Dendritic cell treated with granulocyte-macrophage colony-stimulating factor and Interleukin-4, amounts not matched to agents 40 ng/mL and 50 ng/mL, for 4 days (primary cell): Measurements from ENCODE around the gene WWOX.
A peak's percentile ranks its signal among the peaks of the same experiment; 100 is the strongest.
"Not testable (repeated sequence)": the region's sequence is repeated elsewhere in the genome, so short reads cannot be mapped to it uniquely, and the experiment has no call there.

ENCODE experiments used
- H3K27ac Mint-ChIP-seq: one replicate; pipeline ENCODE4 v1.8.0; 2022; ENCODE audit warnings: mild to moderate bottlenecking, mixed read lengths
- H3K27me3 Mint-ChIP-seq: one replicate; pipeline ENCODE4 v1.8.0; 2022; ENCODE audit warnings: mild to moderate bottlenecking, mixed read lengths
- H3K36me3 Mint-ChIP-seq: one replicate; pipeline ENCODE4 v1.8.0; 2022; ENCODE audit warnings: low read depth, mixed read lengths
- H3K4me1 Mint-ChIP-seq: one replicate; pipeline ENCODE4 v1.8.0; 2022; ENCODE audit warnings: low read depth, mixed read lengths
- H3K4me3 Mint-ChIP-seq: one replicate; pipeline ENCODE4 v1.8.0; 2022; ENCODE audit warnings: mild to moderate bottlenecking, moderate library complexity, mixed read lengths
- H3K9me3 Mint-ChIP-seq: one replicate; pipeline ENCODE4 v1.8.0; 2022; ENCODE audit warnings: mixed read lengths
- intact Hi-C: fragments of 100-400 bp; cut with micrococcal nuclease; formaldehyde crosslinking; loops from one replicate; pipeline ENCODE4 v1.15.0; 2022

WWOX gene

DNA sequence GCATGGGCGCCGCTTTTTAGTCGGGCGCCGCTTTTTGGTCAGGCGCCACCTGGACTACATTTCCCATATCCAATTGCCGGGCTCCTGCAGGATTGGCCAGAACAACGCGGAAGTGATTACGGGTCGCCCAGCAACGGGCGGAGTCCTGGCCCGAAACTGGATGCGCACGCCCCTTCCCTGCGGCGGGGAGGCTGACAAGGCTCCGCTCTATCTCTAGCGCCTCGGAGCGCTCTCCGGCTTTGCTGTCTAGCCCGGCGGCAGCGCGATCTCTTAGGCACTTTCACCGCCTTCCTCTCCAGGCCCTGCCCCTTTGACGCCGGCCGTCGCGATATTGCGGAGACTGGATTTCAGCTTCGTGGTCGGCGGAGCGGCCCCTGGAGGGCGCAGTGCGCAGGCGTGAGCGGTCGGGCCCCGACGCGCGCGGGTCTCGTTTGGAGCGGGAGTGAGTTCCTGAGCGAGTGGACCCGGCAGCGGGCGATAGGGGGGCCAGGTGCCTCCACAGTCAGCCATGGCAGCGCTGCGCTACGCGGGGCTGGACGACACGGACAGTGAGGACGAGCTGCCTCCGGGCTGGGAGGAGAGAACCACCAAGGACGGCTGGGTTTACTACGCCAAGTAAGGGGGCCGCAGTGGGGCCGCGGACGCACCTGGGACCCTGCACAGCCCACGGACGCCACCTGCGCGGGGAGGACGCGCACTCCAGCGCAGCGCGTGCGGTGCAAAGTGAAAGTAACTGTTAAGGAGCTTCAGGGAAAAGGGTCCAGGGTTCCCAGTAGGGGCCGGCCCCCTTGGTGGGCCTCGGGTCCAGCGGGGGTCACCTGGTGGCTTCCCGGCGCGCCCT, at the start of gene WWOX:
TSS of gene WWOX (plus strand) at position 384 of the 841 bp plus-strand sequence.
- intact Hi-C loops = loop anchor here (2.0 kb wide), 1 partner anchor 377 kb away; the partner anchor contains the start of gene NUDT7
- H3K9me3 Mint-ChIP-seq = no peaks in the 10 kb centered on the region
- H3K4me3 Mint-ChIP-seq = peak within 1 kb of the TSS; percentile 95
- H3K4me1 Mint-ChIP-seq = peaks cover 27% of the 10 kb centered on the region
- peaks cover 6% of the 10 kb centered on the region for H3K36me3 Mint-ChIP-seq
- H3K27me3 Mint-ChIP-seq = peaks cover 8% of the 10 kb centered on the region
- peak within 1 kb of the TSS; percentile 95 for H3K27ac Mint-ChIP-seq

DNA sequence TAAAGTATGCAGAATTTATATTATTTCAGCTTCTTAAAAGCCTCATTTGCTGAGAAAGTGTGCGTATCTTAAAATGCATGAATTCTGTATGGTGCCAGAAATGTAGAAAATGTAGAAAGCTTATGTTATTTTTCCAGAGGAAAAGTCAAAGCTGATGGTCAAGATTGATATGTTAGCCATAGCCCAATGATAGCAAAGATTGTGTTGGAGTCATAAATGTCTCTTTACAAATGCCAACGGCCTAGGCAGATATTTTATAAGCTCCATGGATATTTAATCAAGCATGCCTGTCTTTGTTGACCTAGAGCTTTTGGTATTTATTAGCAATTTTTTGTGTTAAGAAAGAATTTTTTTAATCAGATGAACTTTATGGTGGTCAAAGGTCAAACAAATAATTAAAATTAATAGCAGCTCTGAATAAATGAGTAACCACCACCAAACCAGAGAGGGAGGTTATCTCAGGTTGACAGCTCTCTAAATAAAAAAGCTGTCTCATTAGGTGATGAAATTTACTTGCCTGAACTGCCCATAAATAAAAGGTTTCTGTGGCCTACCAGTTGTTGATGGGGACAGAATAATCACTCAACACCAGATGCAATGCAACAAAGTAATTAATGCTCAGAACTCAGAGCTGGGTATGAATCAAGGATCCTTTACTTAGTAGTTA, 48.6 kb upstream of the WWOX start:
- intact Hi-C loops = no loop called here
- no peak overlapping the region for H3K4me3 Mint-ChIP-seq
- H3K27me3 Mint-ChIP-seq = peaks cover 7% of the 10 kb centered on the region
- no peak overlapping the region for H3K27ac Mint-ChIP-seq
- no peaks in the 10 kb centered on the region for H3K9me3 Mint-ChIP-seq
- H3K36me3 Mint-ChIP-seq = no peaks in the 10 kb centered on the region
- H3K4me1 Mint-ChIP-seq = no peaks in the 10 kb centered on the region

DNA sequence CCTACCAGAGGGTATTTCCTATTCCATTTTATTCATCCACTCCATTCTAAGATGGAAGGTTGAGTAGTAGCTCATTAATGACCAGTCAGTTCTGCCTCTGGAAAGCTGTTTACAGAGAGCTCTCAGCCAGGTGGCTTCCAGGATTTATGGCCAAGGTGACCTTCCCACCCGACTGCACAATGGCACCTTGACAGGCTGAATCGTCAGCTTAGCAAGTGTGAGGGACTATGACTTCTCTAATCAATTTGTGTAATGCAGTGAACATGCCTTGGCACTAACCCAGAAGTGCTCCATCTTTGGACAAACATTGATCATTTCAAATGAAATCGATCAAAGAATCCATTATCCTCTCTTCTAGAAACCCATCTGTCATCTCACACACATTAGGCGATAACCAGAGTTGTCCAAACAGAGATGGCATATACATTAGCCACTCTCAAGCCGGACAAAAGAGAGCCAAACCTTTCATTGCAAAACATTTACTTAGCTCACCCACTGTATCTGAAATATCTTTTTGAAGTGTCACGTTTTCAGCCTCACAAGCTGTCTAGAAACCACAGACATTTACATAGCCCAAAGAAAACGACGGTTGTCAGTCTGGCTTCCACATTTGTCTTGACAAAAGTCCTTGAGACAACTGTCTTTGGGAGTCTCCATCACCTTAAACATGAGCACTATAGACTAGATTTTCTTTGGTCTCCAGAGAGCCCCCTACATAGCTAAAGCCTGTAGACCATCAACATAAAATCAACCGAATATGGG, 41.5 kb upstream of the WWOX start:
- H3K27ac Mint-ChIP-seq = no peak overlapping the region
- no peaks in the 10 kb centered on the region for H3K36me3 Mint-ChIP-seq
- H3K4me3 Mint-ChIP-seq = no peak overlapping the region
- intact Hi-C loops = no loop called here
- no peaks in the 10 kb centered on the region for H3K4me1 Mint-ChIP-seq
- no peaks in the 10 kb centered on the region for H3K9me3 Mint-ChIP-seq
- H3K27me3 Mint-ChIP-seq = peaks cover 1% of the 10 kb centered on the region

DNA sequence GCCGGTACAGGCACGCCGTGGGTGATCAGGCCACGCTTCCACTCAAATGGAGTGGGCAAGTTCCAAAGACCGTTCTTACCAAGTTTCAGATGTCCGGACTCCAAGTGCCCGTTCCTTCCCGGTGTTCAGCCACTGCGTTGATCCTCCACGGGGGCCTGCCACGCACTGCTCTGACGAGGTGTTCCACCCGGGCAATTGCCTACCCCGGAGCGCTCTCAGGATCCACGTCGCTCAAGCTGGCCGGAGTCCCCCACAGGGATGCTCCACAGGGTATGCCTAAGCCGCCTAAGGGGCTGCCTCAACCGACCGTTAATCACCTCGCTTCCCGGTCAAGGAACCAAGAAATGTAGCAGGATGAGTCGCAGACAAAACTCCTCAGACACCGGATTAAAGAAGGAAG, 39.6 kb upstream of the WWOX start:
- H3K27me3 Mint-ChIP-seq, H3K27ac Mint-ChIP-seq, intact Hi-C loops, H3K9me3 Mint-ChIP-seq, H3K36me3 Mint-ChIP-seq, H3K4me3 Mint-ChIP-seq, H3K4me1 Mint-ChIP-seq: not testable (repeated sequence)

DNA sequence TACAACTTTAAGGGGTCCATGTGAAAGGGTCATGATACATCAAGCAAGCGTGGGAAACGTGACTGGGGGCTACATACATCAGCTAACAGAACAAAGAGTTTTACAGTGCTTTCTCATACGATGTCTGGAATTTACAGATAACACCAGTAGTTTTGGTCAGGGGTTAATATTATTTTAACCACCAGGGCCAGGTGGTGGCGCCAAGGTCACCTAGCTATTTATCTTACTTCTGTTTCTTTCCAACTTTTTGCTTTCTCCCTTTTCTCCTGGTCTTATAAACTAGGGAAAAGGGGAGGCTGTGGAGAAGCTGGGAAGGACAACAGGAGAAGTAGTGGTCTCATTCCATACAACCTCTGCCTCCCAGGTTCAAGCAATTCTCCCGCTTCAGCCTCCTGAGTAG, 39.2 kb upstream of the WWOX start:
- H3K9me3 Mint-ChIP-seq = no peaks in the 10 kb centered on the region
- no peaks in the 10 kb centered on the region for H3K4me1 Mint-ChIP-seq
- no peaks in the 10 kb centered on the region for H3K36me3 Mint-ChIP-seq
- H3K4me3 Mint-ChIP-seq = no peak overlapping the region
- H3K27me3 Mint-ChIP-seq = peaks cover 2% of the 10 kb centered on the region
- no peak overlapping the region for H3K27ac Mint-ChIP-seq
- intact Hi-C loops = no loop called here

DNA sequence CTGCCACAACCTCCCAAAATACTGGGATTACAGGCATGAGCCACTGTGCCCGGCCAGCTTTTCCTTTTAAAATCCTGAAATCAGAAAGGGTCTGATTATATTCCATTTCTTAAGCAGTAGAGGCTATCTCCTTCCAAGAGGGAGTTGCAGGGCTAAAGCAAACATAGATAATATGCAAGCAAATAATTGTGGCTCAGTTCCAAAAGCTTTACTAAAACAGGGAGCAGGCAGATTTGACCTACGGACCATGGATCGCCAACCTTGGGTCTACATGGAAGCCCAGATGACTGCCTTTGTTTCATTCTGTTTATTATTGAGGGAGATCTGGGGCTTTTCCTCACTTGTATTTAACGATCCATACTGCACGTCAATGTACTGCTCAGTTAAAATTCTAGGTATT, 38.6 kb upstream of the WWOX start:
- no peaks in the 10 kb centered on the region for H3K4me1 Mint-ChIP-seq
- H3K4me3 Mint-ChIP-seq = no peak overlapping the region
- no peaks in the 10 kb centered on the region for H3K36me3 Mint-ChIP-seq
- intact Hi-C loops = no loop called here
- H3K27me3 Mint-ChIP-seq = peaks cover 2% of the 10 kb centered on the region
- H3K9me3 Mint-ChIP-seq = no peaks in the 10 kb centered on the region
- no peak overlapping the region for H3K27ac Mint-ChIP-seq

DNA sequence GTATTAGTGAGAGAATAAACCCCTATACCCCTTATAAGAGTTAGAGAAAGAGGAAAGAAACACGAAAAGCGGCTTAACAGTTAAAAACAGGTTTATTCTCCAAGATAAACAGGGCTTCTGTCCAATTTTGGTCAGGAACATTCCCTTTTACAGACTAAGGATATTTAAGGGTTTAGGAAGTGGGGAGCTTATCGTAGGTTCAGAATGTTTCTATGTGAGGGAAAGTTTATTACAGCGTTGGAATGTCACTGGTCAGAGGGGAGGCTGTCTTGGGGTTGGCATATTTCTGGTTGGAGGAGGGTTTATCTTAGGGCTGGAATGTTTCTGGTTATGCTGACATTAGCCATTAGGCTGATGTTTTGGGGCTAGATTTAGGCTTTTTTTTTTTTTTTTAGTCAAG, 34.1 kb upstream of the WWOX start:
- no peak overlapping the region for H3K4me3 Mint-ChIP-seq
- H3K27ac Mint-ChIP-seq = no peak overlapping the region
- H3K27me3 Mint-ChIP-seq = peaks cover 4% of the 10 kb centered on the region
- H3K36me3 Mint-ChIP-seq = no peaks in the 10 kb centered on the region
- intact Hi-C loops = no loop called here
- H3K9me3 Mint-ChIP-seq = no peaks in the 10 kb centered on the region
- no peaks in the 10 kb centered on the region for H3K4me1 Mint-ChIP-seq

DNA sequence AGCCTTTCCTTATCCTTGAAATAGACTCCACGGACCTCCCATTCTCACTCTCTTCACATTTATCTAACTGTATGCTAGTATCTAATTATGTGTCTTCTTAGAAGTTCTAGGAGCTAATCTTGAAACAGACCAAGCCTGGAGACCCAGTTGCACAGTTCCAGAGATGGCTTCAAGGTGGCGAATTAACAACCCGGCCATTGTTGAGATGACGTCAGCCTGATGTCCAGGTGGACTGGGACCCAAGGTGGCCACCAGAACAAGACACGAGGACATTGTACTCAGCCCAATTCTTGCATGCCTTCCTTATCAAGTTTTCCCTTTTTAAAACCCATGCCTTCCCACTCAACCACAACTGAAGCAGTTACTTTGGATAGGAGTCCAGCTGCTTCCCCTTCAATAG, 29.5 kb upstream of the WWOX start:
- no peaks in the 10 kb centered on the region for H3K9me3 Mint-ChIP-seq
- H3K27ac Mint-ChIP-seq = no peak overlapping the region
- no peaks in the 10 kb centered on the region for H3K4me1 Mint-ChIP-seq
- peaks cover 5% of the 10 kb centered on the region for H3K27me3 Mint-ChIP-seq
- no peak overlapping the region for H3K4me3 Mint-ChIP-seq
- intact Hi-C loops = no loop called here
- H3K36me3 Mint-ChIP-seq = no peaks in the 10 kb centered on the region

DNA sequence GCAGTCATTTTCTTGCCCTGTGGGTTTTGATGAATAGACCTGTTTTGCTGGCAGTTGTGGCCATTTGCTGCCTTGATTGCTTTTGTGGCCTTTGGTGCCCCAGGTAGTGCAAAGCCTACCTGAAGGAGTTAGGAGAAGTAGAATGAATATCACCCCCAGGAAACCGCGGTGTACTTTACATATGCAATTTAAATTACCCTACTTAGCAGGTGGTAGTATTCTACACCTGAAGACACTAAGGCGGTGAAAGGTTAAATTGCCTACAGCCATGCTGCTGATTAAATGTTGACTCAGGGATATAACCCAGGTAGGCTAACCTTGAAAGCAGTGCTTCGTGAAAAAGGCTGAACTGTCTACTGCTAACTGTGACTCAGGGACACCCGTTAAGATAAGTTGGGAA, 27.2 kb upstream of the WWOX start:
- no peaks in the 10 kb centered on the region for H3K9me3 Mint-ChIP-seq
- intact Hi-C loops = no loop called here
- no peak overlapping the region for H3K4me3 Mint-ChIP-seq
- no peaks in the 10 kb centered on the region for H3K4me1 Mint-ChIP-seq
- no peak overlapping the region for H3K27ac Mint-ChIP-seq
- peaks cover 5% of the 10 kb centered on the region for H3K27me3 Mint-ChIP-seq
- H3K36me3 Mint-ChIP-seq = no peaks in the 10 kb centered on the region

DNA sequence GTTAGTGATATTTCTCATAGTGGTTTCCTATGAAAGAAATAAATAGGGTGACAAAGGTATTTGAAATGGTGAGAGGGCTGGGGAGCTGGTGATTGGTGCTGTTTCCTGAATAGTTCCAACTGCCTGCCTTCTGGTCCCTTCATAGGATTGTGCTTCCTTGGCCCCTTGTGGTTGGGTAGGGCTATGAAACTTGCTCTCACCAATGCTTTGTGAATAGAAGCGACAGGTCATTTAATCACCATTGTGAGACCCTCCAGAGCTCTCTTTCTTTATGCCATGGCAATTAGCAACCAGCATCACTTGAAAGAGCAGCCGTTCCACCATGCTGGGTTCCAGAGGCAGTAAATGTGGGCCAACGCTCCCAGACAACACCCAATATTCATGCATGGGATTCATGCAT, 23.7 kb upstream of the WWOX start:
- Mint-ChIP-seq H3K4me1 (no peaks in the 10 kb centered on the region), H3K36me3 (no peaks in the 10 kb centered on the region), H3K4me3 (no peak overlapping the region), H3K27ac (no peak overlapping the region), H3K9me3 (no peaks in the 10 kb centered on the region), H3K27me3 (peaks cover 7% of the 10 kb centered on the region)
- intact Hi-C loops = no loop called here

DNA sequence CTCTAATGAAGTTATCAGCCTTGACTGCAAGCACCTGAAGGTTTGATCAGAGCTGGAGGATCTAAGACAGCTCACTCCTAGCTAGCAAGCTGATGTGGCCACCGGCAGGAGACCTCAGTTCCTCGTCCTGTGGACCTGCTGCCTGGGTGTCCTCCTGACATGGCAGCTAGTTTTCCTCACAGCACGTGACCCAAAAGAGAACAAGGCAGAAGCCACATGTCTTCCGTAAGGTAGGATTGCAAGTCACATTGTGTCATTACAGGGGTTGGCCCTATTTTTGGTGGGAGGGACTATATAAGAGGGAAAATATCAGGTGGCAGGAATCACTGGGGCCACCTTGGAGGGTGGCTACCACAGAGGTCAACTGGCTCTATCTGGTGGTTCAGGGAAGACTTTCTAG, 18.1 kb upstream of the WWOX start:
- H3K36me3 Mint-ChIP-seq = no peaks in the 10 kb centered on the region
- no peaks in the 10 kb centered on the region for H3K4me1 Mint-ChIP-seq
- intact Hi-C loops = no loop called here

DNA sequence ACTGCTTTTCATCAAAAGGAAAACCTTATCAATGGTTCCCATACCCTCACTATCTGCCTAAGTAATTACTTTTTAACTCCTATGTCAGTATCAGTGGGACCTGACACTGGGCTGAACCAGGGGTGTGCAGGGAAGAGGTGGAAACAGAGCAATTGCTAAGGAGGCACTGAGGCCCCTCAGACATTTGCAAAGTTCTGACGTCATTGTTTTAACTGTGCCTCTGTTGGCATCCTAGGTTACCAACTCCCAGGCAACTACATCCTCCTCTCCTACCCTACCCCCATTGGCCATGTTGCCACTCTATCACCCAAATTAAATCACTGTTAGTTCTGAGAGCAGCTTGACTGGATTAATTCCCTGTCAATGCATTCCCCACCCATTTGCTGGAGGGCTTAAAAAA, 8.0 kb upstream of the WWOX start:
- no peaks in the 10 kb centered on the region for H3K9me3 Mint-ChIP-seq
- intact Hi-C loops = no loop called here
- no peaks in the 10 kb centered on the region for H3K36me3 Mint-ChIP-seq
- H3K4me1 Mint-ChIP-seq = no peaks in the 10 kb centered on the region
- H3K27ac Mint-ChIP-seq = no peak overlapping the region
- H3K4me3 Mint-ChIP-seq = no peak overlapping the region
- peaks cover 18% of the 10 kb centered on the region for H3K27me3 Mint-ChIP-seq

More for the DNA sequence above, 18.1 kb upstream of the WWOX start:
- H3K9me3 Mint-ChIP-seq = no peaks in the 10 kb centered on the region
- no peak overlapping the region for H3K27ac Mint-ChIP-seq
- no peak overlapping the region for H3K4me3 Mint-ChIP-seq
- H3K27me3 Mint-ChIP-seq = peaks cover 5% of the 10 kb centered on the region

DNA sequence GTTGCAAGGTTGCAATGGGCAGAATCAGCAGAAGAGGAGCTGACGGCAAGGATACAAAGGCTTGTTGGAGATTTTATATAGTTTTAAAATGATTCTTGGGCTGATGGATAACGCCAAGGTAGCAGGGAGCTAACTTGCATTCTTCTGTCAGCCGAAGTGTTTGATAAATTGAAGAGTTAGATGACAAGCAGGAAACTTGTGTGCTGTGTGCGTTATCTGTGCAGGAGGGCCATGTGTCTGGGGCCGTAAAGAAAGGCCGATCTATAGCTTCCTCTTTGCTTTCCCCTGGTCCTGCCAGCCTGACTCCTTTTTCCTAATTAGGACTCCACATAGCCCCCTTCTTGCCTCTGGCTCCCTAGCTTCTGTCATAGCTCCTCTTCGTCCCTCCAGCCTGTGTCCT, 6.7 kb upstream of the WWOX start:
- H3K36me3 Mint-ChIP-seq = no peaks in the 10 kb centered on the region
- H3K9me3 Mint-ChIP-seq = no peaks in the 10 kb centered on the region
- no peaks in the 10 kb centered on the region for H3K4me1 Mint-ChIP-seq
- intact Hi-C loops = no loop called here
- no peak overlapping the region for H3K27ac Mint-ChIP-seq
- H3K4me3 Mint-ChIP-seq = no peak overlapping the region
- H3K27me3 Mint-ChIP-seq = peaks cover 18% of the 10 kb centered on the region

DNA sequence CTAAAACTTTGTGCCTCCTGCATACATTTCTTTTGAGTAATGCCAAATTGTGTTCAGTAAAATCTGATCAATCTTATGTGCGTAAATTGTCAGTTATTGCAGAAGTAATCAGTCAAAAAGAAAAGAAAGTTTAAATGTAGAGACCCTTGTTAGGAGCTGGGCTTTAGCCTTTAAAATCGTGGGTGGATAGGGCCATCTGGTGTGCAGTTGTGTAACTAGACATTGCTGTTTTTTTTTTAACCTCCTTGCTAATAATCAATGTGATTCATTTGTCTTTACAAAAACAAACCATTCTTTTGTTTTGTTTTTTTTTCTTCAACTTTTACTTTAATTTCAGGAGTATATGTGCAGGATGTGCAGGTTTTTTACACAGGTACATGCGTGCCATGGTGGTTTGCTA, 5.3 kb upstream of the WWOX start:
- intact Hi-C loops = no loop called here
- Mint-ChIP-seq H3K27me3 (peaks cover 18% of the 10 kb centered on the region), H3K36me3 (no peaks in the 10 kb centered on the region)

More for the DNA sequence above, 5.3 kb upstream of the WWOX start:
- peaks cover 6% of the 10 kb centered on the region for H3K4me1 Mint-ChIP-seq
- H3K27ac Mint-ChIP-seq = no peak overlapping the region
- H3K9me3 Mint-ChIP-seq = no peaks in the 10 kb centered on the region
- no peak overlapping the region for H3K4me3 Mint-ChIP-seq
